ENCODE measurements around the gene GALNT10. TPM values are rescaled to one million over a fixed set of nuclear protein-coding genes. Genes with fewer than 3 reads are reported as not detected.

Gene GALNT10
- total RNA-seq, 1 experiment from 2014 or later, result 33.2 TPM

Other genes starting within 250 kb of the GALNT10 start
- gene FAM114A2, start 151.8 kb upstream of the GALNT10 start, total RNA-seq (2014; rRNA removed; shearing (Covaris generic)), result 14.6 and 28.9 TPM in 2 replicates
- 56.8 and 61.2 TPM in 2 replicates for gene MFAP3, start 151.8 kb upstream of the GALNT10 start, total RNA-seq (2014; rRNA removed; shearing (Covaris generic))

Measured in H4 (cell line).